Stimulated activated CD8-positive, alpha-beta memory T cell treated with anti-CD3 and anti-CD28 coated beads, Interleukin-15, amount 100 ng/mL, for 48 hours (primary cell): ENCODE results near the gene GP1BA.

Experiments used
- DNase-seq, 2 donors: peaks; one replicate each; pipeline ENCODE4 v3.0.0-alpha.2; 2020; ENCODE audit warnings: low read depth in 2 of 2

The GP1BA gene

GRCh38 chr17:4950746-4951204 is 18.7 kb downstream of the GP1BA start, which contains the start of gene ENO3:
ENO3 (plus strand) TSS chr17:4951119; CDS start chr17:4951830, 711 bp downstream.
- no peak for DNase-seq

- DNase-seq, result no peak
Observed at GRCh38 chr17:4951486-4951885, 19.4 kb downstream of the GP1BA start.

- DNase-seq, result no peak
Observed at GRCh38 chr17:4953451-4953961, 21.4 kb downstream of the GP1BA start.

GRCh38 chr17:4955091-4955490 is 23.0 kb downstream of the GP1BA start:
- no peak for DNase-seq

GRCh38 chr17:4956493-4957061 is 24.5 kb downstream of the GP1BA start:
- no peak for DNase-seq

GRCh38 chr17:4958102-4958501 is 26.0 kb downstream of the GP1BA start:
- DNase-seq, result no peak

- no peak for DNase-seq
Observed at GRCh38 chr17:4959261-4959965, 27.3 kb downstream of the GP1BA start.

- no peak for DNase-seq
Observed at GRCh38 chr17:4960279-4960922, 28.3 kb downstream of the GP1BA start.

GRCh38 chr17:4965311-4965986 is 33.4 kb downstream of the GP1BA start:
- DNase-seq, result no peak

- DNase-seq, result peak; percentile 87
Observed at GRCh38 chr17:4966844-4967538, 34.9 kb downstream of the GP1BA start.

- DNase-seq, result peak; percentile 86 to 88
Observed at GRCh38 chr17:4967539-4968485, 35.7 kb downstream of the GP1BA start, which contains the start of gene SPAG7. SPAG7 (minus strand) TSS chr17:4967817; CDS start chr17:4967804, 13 bp downstream.

GRCh38 chr17:4968486-4969046 is 36.5 kb downstream of the GP1BA start:
- no peak for DNase-seq

GRCh38 chr17:4969047-4969550 is 37.0 kb downstream of the GP1BA start:
- DNase-seq, result peak in 1 of 2 donors; percentile 52

- DNase-seq, result peak in 1 of 2 donors; percentile 40
Observed at GRCh38 chr17:4969551-4970173, 37.6 kb downstream of the GP1BA start.

GRCh38 chr17:4970273-4970672 is 38.2 kb downstream of the GP1BA start:
- no peak for DNase-seq

GRCh38 chr17:4971826-4972225 is 39.7 kb downstream of the GP1BA start:
- no peak for DNase-seq

GRCh38 chr17:4972322-4972721 is 40.2 kb downstream of the GP1BA start:
- DNase-seq, result no peak

GRCh38 chr17:4972752-4973151 is 40.7 kb downstream of the GP1BA start:
- DNase-seq, result no peak
